HFFc6 (cell line): ENCODE results near the gene TFF1. TPM values are rescaled to one million over a fixed set of nuclear protein-coding genes. Genes with fewer than 3 reads are reported as not detected.

ENCODE experiments used
- DNase-seq: peaks from one replicate; pipeline ENCODE4 v3.0.0-alpha.2; 2018
- H3K27ac Mint-ChIP-seq: 2 replicates; pipeline ENCODE4 v1.8.0; 2020; ENCODE audit warnings: mild to moderate bottlenecking, mixed read lengths
- H3K27me3 Mint-ChIP-seq: 2 replicates; pipeline ENCODE4 v1.8.0; 2021; ENCODE audit warnings: mild to moderate bottlenecking, moderate library complexity, mixed read lengths; ENCODE audit not compliant: insufficient read depth
- H3K36me3 Mint-ChIP-seq: 2 replicates; pipeline ENCODE4 v1.8.0; 2021; ENCODE audit warnings: low read depth, mixed read lengths
- H3K4me1 Mint-ChIP-seq: 2 replicates; pipeline ENCODE4 v1.8.0; 2020; ENCODE audit warnings: low read depth, mixed read lengths
- H3K4me3 Mint-ChIP-seq: 2 replicates; pipeline ENCODE4 v1.8.0; 2020; ENCODE audit warnings: mild to moderate bottlenecking, moderate library complexity, mixed read lengths
- H3K9me3 Mint-ChIP-seq: 2 replicates; pipeline ENCODE4 v1.8.0; 2020; ENCODE audit warnings: mild to moderate bottlenecking, mixed read lengths
- CTCF ChIP-seq: fragments of 200-600 bp; sonication (generic); IDR thresholded peaks from 2 replicates; pipeline ENCODE4 v1.5.0; 2021; ENCODE audit warnings: antibody characterized with exemption, mild to moderate bottlenecking
- total RNA-seq, 6 experiments: library from RNA; stranded (reverse); fragmentation: NEBNext Ultra II Directional; extraction: Animal tissue kit (Norgen Biotek cat#: 25700); gene quantifications; 2 replicates in 1 of 6; 3 replicates in 5 of 6; pipeline ENCODE4 v1.2.3, GENCODE V29; 2021

Gene TFF1
- total RNA-seq, 6 experiments from 2014 or later = not detected

GRCh38 chr21:42353623-42354022, 12.7 kb downstream of the TFF1 start:
- no peak for DNase-seq
- no peak for TF ChIP-seq CTCF
- Mint-ChIP-seq H3K27me3 (peaks cover 1% of the 10 kb centered on the region; the same call in 1 of the 2 replicates), H3K36me3 (peaks cover 17% of the 10 kb centered on the region), H3K27ac (no peak overlapping the region), H3K4me1 (no peaks in the 10 kb centered on the region), H3K9me3 (peaks cover 74% of the 10 kb centered on the region), H3K4me3 (no peak overlapping the region)

GRCh38 chr21:42352441-42353095, 13.8 kb downstream of the TFF1 start:
- Mint-ChIP-seq H3K36me3 (peaks cover 21% of the 10 kb centered on the region), H3K4me1 (no peaks in the 10 kb centered on the region), H3K9me3 (peaks cover 69% of the 10 kb centered on the region), H3K4me3 (no peak overlapping the region), H3K27ac (no peak overlapping the region), H3K27me3 (peaks cover 1% of the 10 kb centered on the region; the same call in 1 of the 2 replicates)
- TF ChIP-seq CTCF = no peak
- DNase-seq = no peak

GRCh38 chr21:42351626-42352440, 14.5 kb downstream of the TFF1 start:
- no peak for TF ChIP-seq CTCF
- Mint-ChIP-seq H3K4me3 (no peak overlapping the region), H3K4me1 (no peaks in the 10 kb centered on the region), H3K36me3 (peaks cover 21% of the 10 kb centered on the region), H3K9me3 (peaks cover 66% of the 10 kb centered on the region), H3K27me3 (peaks cover 1% of the 10 kb centered on the region; the same call in 1 of the 2 replicates), H3K27ac (no peak overlapping the region)
- no peak for DNase-seq

GRCh38 chr21:42350927-42351426, 15.4 kb downstream of the TFF1 start, which contains the start of gene TFF2:
Gene TFF2, minus strand, starts transcription at chr21:42350994. Its CDS starts 37 bp downstream, at chr21:42350957.
- Mint-ChIP-seq H3K27me3 (peaks cover 1% of the 10 kb centered on the region; the same call in 1 of the 2 replicates), H3K9me3 (peaks cover 63% of the 10 kb centered on the region), H3K4me3 (no peak within 1 kb of the TSS), H3K36me3 (peaks cover 21% of the 10 kb centered on the region), H3K4me1 (no peaks in the 10 kb centered on the region), H3K27ac (no peak within 1 kb of the TSS)
- DNase-seq = no peak
- TF ChIP-seq CTCF = no peak

GRCh38 chr21:42350318-42350910, 15.9 kb downstream of the TFF1 start:
- H3K36me3 Mint-ChIP-seq = peaks cover 21% of the 10 kb centered on the region
- peaks cover 1% of the 10 kb centered on the region; the same call in 1 of the 2 replicates for H3K27me3 Mint-ChIP-seq
- DNase-seq = no peak
- no peak for TF ChIP-seq CTCF
- no peak overlapping the region for H3K27ac Mint-ChIP-seq
- H3K4me1 Mint-ChIP-seq = no peaks in the 10 kb centered on the region
- no peak overlapping the region for H3K4me3 Mint-ChIP-seq
- peaks cover 61% of the 10 kb centered on the region for H3K9me3 Mint-ChIP-seq
